ENCODE data around the gene CROCC.
"Not testable (repeated sequence)": the region's sequence is repeated elsewhere in the genome, so short reads cannot be mapped to it uniquely, and the experiment has no call there.

Gene CROCC

DNA sequence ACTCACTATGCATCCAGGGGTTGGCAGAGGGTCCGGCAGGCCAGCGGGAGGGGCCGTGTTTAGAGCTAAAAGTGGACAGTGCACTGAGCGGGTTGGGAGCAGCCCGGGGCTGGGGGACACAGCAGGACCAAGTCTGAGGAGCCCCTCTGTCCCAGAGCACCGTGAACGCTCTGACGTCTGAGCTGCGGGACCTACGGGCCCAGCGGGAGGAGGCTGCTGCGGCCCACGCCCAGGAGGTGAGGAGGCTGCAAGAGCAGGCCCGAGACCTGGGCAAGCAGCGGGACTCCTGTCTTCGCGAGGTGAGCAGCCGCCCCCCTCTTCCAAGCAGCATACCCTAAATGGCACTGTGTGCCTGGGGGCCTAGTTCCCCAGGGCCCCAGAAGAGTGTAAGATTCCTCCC lies 32.8 kb downstream of the CROCC start:
- ATAC-seq (ENCODE audit: low read depth) = no peak
- no peak overlapping the region for H3K27ac Mint-ChIP-seq
- H3K4me1 Mint-ChIP-seq = peaks cover 6% of the 10 kb centered on the region
- H3K4me3 Mint-ChIP-seq = no peak overlapping the region
- H3K27me3 Mint-ChIP-seq = no peaks in the 10 kb centered on the region
- no peak for DNase-seq (ENCODE audit: low spot score in 2 of 2)
- H3K36me3 Mint-ChIP-seq = peaks cover 2% of the 10 kb centered on the region
- no peaks in the 10 kb centered on the region for H3K9me3 Mint-ChIP-seq

DNA sequence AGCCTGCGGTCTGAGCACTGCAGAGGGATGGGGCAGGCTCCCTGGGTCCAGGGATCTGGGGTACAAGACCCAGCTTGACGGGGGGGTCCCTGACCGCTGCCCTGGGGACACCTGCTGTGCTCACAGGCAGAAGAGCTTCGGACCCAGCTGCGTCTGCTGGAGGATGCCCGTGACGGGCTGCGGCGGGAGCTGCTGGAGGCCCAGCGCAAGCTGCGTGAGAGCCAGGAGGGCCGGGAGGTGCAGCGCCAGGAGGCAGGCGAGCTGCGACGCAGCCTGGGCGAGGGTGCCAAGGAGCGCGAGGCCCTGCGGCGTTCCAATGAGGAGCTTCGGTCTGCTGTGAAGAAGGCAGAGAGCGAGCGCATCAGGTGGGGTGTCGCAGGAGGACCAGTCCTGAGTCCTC lies 33.5 kb downstream of the CROCC start:
- Mint-ChIP-seq H3K9me3 (no peaks in the 10 kb centered on the region), H3K4me1 (peaks cover 10% of the 10 kb centered on the region), H3K36me3 (peaks cover 2% of the 10 kb centered on the region), H3K27me3 (no peaks in the 10 kb centered on the region), H3K27ac (no peak overlapping the region), H3K4me3 (no peak overlapping the region)
- DNase-seq (ENCODE audit: low spot score in 2 of 2) (no peak), ATAC-seq (ENCODE audit: low read depth) (no peak)

GRCh38 chr1:16956775-16957174 lies 35.0 kb downstream of the CROCC start:
- Mint-ChIP-seq H3K27ac (no peak overlapping the region), H3K27me3 (no peaks in the 10 kb centered on the region), H3K4me1 (peaks cover 13% of the 10 kb centered on the region)

DNA sequence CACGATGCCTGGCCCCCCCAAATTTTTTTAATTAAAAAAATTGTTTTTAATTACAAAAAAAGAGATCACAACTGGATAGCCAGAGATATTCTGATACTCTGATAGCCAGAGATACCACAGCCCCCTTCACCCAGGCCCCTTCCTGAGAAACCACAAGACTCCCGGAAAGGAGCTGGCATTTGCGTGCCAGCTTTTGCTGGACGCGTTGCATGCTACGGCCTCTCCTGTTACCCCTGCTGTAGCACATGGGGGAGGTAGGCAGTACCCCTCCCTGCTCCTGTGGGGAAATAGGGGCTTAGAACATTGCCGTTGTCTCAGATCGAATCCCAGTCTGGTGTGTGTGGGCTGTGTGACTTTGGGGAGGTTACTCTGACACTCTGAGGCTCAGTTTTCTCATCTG lies 36.0 kb downstream of the CROCC start:
- peaks cover 11% of the 10 kb centered on the region for H3K4me1 Mint-ChIP-seq
- no peaks in the 10 kb centered on the region for H3K27me3 Mint-ChIP-seq
- H3K36me3 Mint-ChIP-seq = peaks cover 2% of the 10 kb centered on the region
- DNase-seq (ENCODE audit: low spot score in 2 of 2) (no peak), ATAC-seq (ENCODE audit: low read depth) (no peak)
- H3K9me3 Mint-ChIP-seq = no peaks in the 10 kb centered on the region
- no peak overlapping the region for H3K4me3 Mint-ChIP-seq
- no peak overlapping the region for H3K27ac Mint-ChIP-seq

More at GRCh38 chr1:16956775-16957174, 35.0 kb downstream of the CROCC start:
- H3K9me3 Mint-ChIP-seq = no peaks in the 10 kb centered on the region
- no peak overlapping the region for H3K4me3 Mint-ChIP-seq
- DNase-seq (ENCODE audit: low spot score in 2 of 2) (no peak), ATAC-seq (ENCODE audit: low read depth) (no peak)
- H3K36me3 Mint-ChIP-seq = peaks cover 2% of the 10 kb centered on the region

DNA sequence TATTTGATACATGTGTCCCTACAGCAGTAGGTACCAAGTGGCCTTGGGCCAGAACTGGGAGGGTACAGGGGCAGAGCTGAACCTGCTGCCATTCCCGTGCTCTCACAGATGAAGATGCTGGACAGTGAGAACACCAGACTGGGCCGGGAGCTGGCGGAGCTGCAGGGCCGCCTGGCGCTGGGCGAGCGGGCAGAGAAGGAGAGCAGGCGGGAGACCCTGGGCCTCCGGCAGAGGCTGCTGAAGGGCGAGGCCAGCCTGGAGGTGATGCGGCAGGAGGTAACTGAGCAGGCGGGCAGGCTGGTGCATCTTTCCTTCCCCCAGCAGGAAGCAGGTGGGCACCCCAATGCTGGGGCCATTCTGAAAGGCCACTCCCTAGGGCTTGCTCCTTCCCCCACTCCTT lies 36.7 kb downstream of the CROCC start:
- Mint-ChIP-seq H3K4me1 (peaks cover 7% of the 10 kb centered on the region), H3K27me3 (no peaks in the 10 kb centered on the region), H3K27ac (no peak overlapping the region), H3K9me3 (no peaks in the 10 kb centered on the region), H3K4me3 (no peak overlapping the region), H3K36me3 (peaks cover 2% of the 10 kb centered on the region)
- ATAC-seq (ENCODE audit: low read depth) (no peak), DNase-seq (ENCODE audit: low spot score in 2 of 2) (no peak)

GRCh38 chr1:16960560-16961296 lies 39.0 kb downstream of the CROCC start:
- Mint-ChIP-seq H3K4me3 (peak overlapping the region; percentile 86), H3K9me3 (no peaks in the 10 kb centered on the region), H3K36me3 (peaks cover 10% of the 10 kb centered on the region), H3K4me1 (peaks cover 7% of the 10 kb centered on the region), H3K27ac (no peak overlapping the region), H3K27me3 (no peaks in the 10 kb centered on the region)
- DNase-seq (ENCODE audit: low spot score in 2 of 2) (peak; percentile 67 to 71), ATAC-seq (ENCODE audit: low read depth) (peak; percentile 92)

GRCh38 chr1:16961297-16962133 lies 39.8 kb downstream of the CROCC start:
- Mint-ChIP-seq H3K27ac (no peak overlapping the region), H3K27me3 (no peaks in the 10 kb centered on the region), H3K4me1 (peaks cover 7% of the 10 kb centered on the region), H3K9me3 (no peaks in the 10 kb centered on the region), H3K36me3 (peaks cover 15% of the 10 kb centered on the region), H3K4me3 (peak overlapping the region; percentile 80)
- no peak for DNase-seq (ENCODE audit: low spot score in 2 of 2)
- ATAC-seq (ENCODE audit: low read depth) = no peak

- not testable (repeated sequence) for H3K27ac Mint-ChIP-seq
Measured at GRCh38 chr1:16964169-16964568, 42.4 kb downstream of the CROCC start.

DNA sequence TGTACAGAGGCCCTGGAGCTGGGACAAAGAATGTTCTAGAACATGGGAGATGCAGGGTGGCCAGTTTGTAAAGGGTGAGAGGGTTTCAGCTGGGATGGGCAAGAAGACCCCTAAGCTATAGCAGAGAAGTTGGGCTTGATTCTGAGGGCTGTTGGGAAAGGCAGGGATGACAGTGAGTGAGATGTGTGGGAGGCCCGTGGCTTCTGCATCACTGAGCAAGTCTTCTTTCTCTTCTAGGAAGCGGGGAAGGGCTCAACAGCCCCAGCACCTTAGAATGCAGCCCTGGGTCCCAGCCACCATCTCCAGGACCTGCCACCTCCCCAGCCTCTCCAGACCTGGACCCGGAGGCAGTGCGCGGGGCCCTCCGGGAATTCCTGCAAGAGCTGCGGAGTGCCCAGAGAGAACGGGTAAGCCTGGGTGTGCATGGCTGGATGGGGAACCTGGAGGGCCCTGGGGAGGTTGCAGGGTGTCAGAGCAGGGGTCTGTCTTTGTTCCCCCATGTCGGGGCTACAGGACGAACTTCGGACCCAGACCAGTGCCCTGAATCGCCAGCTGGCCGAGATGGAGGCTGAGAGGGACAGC lies 43.8 kb downstream of the CROCC start:
- Mint-ChIP-seq H3K9me3 (no peaks in the 10 kb centered on the region), H3K4me3 (no peak overlapping the region), H3K36me3 (peaks cover 23% of the 10 kb centered on the region), H3K27ac (no peak overlapping the region), H3K4me1 (no peaks in the 10 kb centered on the region), H3K27me3 (no peaks in the 10 kb centered on the region)
- no peak for ATAC-seq (ENCODE audit: low read depth)
- no peak for DNase-seq (ENCODE audit: low spot score in 2 of 2)

More at GRCh38 chr1:16964169-16964568, 42.4 kb downstream of the CROCC start:
- not testable (repeated sequence) for H3K4me3 Mint-ChIP-seq; H3K4me1 Mint-ChIP-seq; H3K27me3 Mint-ChIP-seq; DNase-seq (ENCODE audit: low spot score in 2 of 2); H3K9me3 Mint-ChIP-seq; ATAC-seq (ENCODE audit: low read depth)
- H3K36me3 Mint-ChIP-seq = peaks cover 23% of the 10 kb centered on the region

DNA sequence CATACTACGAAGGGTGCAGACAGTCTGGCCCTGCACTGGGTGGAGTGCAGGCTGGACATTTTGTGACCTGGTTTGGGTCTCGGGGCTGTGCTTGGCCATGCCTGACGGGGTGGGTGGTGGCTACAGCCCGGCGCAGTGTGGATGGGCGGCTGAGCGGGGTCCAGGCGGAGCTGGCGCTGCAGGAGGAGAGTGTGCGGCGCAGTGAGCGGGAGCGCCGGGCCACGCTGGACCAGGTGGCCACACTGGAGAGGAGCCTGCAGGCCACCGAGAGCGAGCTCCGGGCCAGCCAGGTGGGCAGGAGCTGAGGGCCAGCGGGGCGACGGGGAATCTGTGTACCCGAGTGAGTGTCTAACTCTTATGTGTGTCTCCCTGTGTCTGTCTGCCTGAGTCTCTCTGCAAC lies 44.6 kb downstream of the CROCC start:
- Mint-ChIP-seq H3K4me3 (no peak overlapping the region), H3K36me3 (peaks cover 23% of the 10 kb centered on the region), H3K27ac (no peak overlapping the region), H3K27me3 (no peaks in the 10 kb centered on the region), H3K4me1 (no peaks in the 10 kb centered on the region), H3K9me3 (no peaks in the 10 kb centered on the region)
- DNase-seq (ENCODE audit: low spot score in 2 of 2) (no peak), ATAC-seq (ENCODE audit: low read depth) (no peak)

DNA sequence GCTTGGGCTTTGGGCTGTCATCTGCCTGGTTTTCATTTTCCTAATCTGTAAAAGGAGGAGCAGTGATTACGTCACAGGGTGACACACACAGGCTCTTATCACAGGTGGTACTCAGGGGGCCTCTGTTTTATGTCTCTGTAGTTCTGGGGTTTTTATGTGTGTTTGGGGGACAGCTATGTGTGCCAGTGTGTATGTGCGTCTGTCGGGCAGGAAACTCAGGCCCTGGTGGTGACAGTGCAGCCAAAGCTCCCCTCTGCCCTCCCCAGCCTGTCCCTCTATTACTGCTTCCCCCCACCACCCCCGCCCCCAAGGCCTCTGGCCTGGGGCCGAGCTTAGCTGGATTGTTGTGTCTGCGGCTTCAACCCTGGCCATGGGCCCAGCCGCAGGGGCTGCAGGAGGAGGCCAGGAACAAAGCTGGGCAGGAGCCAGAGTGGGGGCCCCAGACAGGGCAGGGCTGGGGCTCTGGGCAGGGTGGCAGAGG lies 45.4 kb downstream of the CROCC start:
- Mint-ChIP-seq H3K36me3 (peaks cover 23% of the 10 kb centered on the region), H3K4me3 (no peak overlapping the region), H3K27me3 (no peaks in the 10 kb centered on the region), H3K9me3 (no peaks in the 10 kb centered on the region), H3K4me1 (no peaks in the 10 kb centered on the region), H3K27ac (no peak overlapping the region)
- DNase-seq (ENCODE audit: low spot score in 2 of 2) = no peak
- no peak for ATAC-seq (ENCODE audit: low read depth)

DNA sequence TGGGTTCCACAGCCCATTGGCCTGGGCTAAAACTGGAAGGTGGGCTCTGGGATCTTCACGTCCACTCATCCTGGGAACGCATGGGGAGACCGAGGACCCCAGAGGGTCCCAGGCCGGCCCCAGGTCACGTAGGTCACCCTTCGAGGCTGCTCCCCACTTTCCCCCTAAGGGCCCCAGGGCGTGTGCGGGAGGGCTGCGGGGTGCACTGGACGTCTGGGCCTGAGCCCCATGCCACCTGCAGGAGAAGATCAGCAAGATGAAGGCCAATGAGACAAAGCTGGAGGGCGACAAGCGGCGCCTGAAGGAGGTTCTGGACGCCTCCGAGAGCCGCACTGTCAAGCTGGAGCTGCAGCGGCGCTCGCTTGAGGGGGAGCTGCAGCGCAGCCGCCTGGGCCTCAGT lies 46.2 kb downstream of the CROCC start:
- Mint-ChIP-seq H3K4me1 (no peaks in the 10 kb centered on the region), H3K4me3 (no peak overlapping the region), H3K9me3 (no peaks in the 10 kb centered on the region), H3K27ac (no peak overlapping the region), H3K27me3 (no peaks in the 10 kb centered on the region), H3K36me3 (peaks cover 23% of the 10 kb centered on the region)
- ATAC-seq (ENCODE audit: low read depth) = no peak
- DNase-seq (ENCODE audit: low spot score in 2 of 2) = no peak

DNA sequence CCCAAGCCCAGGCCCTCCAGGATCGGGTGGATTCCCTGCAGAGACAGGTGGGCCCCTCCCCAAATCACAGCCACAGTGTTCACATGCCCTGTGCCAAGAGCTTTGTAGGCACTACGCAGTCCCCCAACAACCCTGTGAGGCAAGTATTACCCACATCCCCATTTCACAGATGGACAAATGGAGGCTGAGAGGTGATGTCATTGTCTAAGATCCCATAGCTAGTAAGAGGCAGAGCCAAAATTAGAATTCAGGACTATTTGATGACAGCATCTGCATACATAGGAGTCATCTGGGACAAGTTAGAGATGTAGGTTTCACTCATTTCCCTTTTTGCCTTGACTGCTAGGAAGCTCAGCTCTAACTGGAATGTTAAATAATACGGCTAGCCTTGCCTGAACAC lies 46.6 kb downstream of the CROCC start:
- Mint-ChIP-seq H3K36me3 (peaks cover 23% of the 10 kb centered on the region), H3K27ac (no peak overlapping the region), H3K4me1 (no peaks in the 10 kb centered on the region), H3K4me3 (no peak overlapping the region), H3K9me3 (no peaks in the 10 kb centered on the region), H3K27me3 (no peaks in the 10 kb centered on the region)
- DNase-seq (ENCODE audit: low spot score in 2 of 2) (no peak), ATAC-seq (ENCODE audit: low read depth) (no peak)

DNA sequence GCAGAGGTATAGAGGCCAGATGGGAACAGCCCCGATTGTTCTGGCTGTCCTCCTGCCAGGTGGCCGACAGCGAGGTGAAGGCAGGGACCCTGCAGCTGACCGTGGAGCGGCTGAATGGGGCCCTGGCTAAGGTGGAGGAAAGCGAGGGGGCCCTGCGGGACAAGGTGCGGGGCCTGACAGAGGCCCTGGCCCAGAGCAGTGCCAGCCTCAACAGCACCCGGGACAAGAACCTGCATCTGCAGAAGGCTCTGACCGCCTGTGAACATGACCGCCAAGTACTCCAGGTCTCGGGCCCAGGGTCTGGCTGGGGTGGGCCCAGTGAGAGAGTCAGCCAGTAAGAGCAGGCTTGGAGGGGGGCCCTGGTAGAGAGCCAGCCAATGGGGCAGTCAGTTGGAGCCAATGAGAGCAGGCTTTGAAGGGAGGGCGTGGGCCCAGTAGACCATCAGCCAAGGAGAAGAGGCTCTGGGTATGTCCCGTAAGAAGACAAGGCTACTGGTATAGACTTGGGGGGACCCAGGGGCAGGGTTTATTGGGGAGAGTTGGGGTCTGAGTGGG lies 47.4 kb downstream of the CROCC start:
- no peak for ATAC-seq (ENCODE audit: low read depth)
- H3K9me3 Mint-ChIP-seq = no peaks in the 10 kb centered on the region
- no peaks in the 10 kb centered on the region for H3K4me1 Mint-ChIP-seq

More for the DNA sequence above, 47.4 kb downstream of the CROCC start:
- Mint-ChIP-seq H3K27ac (no peak overlapping the region), H3K36me3 (peaks cover 23% of the 10 kb centered on the region), H3K27me3 (no peaks in the 10 kb centered on the region), H3K4me3 (no peak overlapping the region)
- DNase-seq (ENCODE audit: low spot score in 2 of 2) = no peak

Data from memory B cell (primary cell).